Measurements from ENCODE around the gene GUCD1. TPM values are rescaled to one million over a fixed set of nuclear protein-coding genes. Genes with fewer than 3 reads are reported as not detected.

Gene GUCD1
- total and polyA plus RNA-seq, 8 donors = 81.7 to 188 (median 89.9) TPM

DNA sequence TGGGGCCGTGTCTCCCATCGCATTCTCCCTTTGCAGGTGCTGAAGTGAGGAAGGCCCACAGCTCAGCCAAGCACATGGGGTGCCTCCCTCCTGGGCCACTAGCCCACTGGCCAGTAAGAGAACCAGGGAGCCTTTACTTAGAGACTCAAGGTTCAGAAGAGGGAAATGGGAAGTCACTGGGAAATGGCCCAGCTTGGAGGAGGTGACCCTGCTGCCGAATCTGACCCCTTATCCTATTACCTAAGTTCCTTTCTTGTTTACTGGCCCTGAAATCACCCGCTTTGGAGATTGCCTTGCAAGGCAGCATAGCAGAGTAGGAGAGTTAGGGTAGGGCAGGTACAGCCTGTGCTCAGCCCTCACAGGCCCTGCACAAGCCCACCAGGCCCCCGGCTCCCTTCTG, 35.4 kb downstream of the GUCD1 start:
- Histone ChIP-seq H3K4me3 (no peak overlapping the region), H3K36me3 (no peaks in the 10 kb centered on the region), H3K27ac (no peak overlapping the region), H3K9me3 (no peaks in the 10 kb centered on the region), H3K4me1 (peaks cover 0 to 57% of the 10 kb centered on the region in 2 donors), H3K27me3 (no peaks in the 10 kb centered on the region)
- TF ChIP-seq, protein P1, sequence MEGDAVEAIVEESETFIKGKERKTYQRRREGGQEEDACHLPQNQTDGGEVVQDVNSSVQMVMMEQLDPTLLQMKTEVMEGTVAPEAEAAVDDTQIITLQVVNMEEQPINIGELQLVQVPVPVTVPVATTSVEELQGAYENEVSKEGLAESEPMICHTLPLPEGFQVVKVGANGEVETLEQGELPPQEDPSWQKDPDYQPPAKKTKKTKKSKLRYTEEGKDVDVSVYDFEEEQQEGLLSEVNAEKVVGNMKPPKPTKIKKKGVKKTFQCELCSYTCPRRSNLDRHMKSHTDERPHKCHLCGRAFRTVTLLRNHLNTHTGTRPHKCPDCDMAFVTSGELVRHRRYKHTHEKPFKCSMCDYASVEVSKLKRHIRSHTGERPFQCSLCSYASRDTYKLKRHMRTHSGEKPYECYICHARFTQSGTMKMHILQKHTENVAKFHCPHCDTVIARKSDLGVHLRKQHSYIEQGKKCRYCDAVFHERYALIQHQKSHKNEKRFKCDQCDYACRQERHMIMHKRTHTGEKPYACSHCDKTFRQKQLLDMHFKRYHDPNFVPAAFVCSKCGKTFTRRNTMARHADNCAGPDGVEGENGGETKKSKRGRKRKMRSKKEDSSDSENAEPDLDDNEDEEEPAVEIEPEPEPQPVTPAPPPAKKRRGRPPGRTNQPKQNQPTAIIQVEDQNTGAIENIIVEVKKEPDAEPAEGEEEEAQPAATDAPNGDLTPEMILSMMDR (IDR thresholded peaks at IDR 0.05) = no peak
- ATAC-seq = no peak
- intact Hi-C loops (cut with DNase I) = no loop called here
- DNase-seq = no peak

DNA sequence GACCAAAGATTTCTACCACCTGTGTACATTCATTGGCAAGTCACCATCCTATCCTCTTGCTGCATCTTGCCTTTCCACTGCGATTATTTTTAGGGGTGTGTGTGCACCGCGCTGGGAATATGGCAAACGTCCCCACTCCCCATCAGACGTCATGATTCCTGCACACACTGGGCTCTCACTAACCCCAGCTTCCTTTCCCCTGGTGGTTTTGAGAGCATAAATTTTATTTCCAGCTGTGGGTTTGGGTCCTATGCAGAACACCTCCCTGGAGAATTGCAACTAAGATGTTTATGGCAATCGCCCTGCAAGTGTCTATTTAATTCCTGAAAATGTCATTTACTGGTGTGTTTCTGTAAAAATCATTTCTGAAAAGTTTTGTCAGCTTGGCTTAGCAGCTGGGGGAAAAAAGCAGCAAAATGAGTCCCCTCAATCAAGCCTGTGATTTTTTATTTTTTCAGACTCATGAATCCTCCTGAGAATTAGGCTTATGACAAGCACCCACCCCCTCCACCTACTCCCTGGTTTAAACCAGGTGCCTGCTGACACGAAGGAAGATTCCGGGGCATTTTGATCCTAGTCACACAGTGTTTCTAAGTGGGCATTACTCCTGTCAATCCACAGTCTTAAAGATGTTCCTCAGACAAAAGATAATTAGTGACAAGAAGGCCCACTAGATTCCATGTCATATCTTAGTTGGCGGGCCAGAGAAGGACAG, 36.0 kb downstream of the GUCD1 start:
- ATAC-seq (no peak), DNase-seq (no peak)
- intact Hi-C loops (cut with DNase I) = no loop called here
- H3K27ac ChIP-seq = no peak overlapping the region
- H3K27me3 ChIP-seq = no peaks in the 10 kb centered on the region
- TF ChIP-seq, protein P1 (IDR thresholded peaks at IDR 0.05) = no peak
- no peaks in the 10 kb centered on the region for H3K9me3 ChIP-seq
- H3K36me3 ChIP-seq = no peaks in the 10 kb centered on the region
- peaks cover 0 to 57% of the 10 kb centered on the region in 2 donors for H3K4me1 ChIP-seq
- H3K4me3 ChIP-seq = no peak overlapping the region

DNA sequence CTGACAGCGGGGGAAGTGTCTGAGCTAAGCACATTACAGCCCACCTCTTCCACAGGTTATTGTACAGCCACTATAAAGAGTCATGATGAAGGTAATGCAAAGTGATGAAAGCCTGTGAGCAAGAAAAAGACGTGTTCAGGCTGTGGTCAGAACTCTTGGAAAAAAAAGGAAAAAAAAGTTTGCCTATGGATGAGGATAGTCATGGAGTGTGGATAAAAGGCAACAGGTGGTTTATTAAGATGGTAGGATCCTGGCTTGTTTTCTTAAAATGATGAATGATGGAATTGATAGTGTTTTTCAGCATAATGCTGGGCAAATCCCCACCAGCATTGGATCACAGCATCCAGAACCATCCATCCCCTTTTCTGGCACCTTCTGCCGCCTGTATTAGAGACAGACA, 36.7 kb downstream of the GUCD1 start:
- TF ChIP-seq, protein P1 (IDR thresholded peaks at IDR 0.05) = no peak
- no peak for DNase-seq
- H3K9me3 ChIP-seq = no peaks in the 10 kb centered on the region
- H3K4me1 ChIP-seq = peaks cover 0 to 58% of the 10 kb centered on the region in 2 donors
- intact Hi-C loops (cut with DNase I) = no loop called here
- H3K27me3 ChIP-seq = no peaks in the 10 kb centered on the region
- no peaks in the 10 kb centered on the region for H3K36me3 ChIP-seq
- ATAC-seq = no peak
- no peak overlapping the region for H3K27ac ChIP-seq
- no peak overlapping the region for H3K4me3 ChIP-seq

DNA sequence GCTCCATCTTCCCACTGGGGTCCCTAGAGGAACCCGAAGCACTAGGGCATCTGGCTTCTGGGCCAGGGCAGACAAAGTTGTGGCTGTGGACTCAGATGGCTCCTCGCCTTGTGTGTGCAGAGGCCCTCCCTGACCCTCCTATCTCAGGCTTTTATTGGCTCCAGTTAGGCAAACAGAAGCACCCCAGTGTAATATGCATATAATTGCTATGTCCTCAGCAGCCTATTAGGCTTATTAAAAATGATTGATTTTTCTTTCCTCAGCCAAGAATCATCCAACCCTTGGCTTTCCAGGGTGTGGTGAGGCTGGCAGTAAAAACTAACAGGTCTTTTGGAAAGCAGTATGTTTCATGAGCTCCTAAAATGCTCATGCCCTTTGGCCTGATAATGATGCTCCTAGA, 37.5 kb downstream of the GUCD1 start:
- intact Hi-C loops (cut with DNase I) = no loop called here
- no peak overlapping the region for H3K27ac ChIP-seq
- TF ChIP-seq, protein P1 (IDR thresholded peaks at IDR 0.05) = no peak
- H3K27me3 ChIP-seq = no peaks in the 10 kb centered on the region
- DNase-seq (no peak), ATAC-seq (no peak)
- H3K4me3 ChIP-seq = no peak overlapping the region
- no peaks in the 10 kb centered on the region for H3K9me3 ChIP-seq
- no peaks in the 10 kb centered on the region for H3K36me3 ChIP-seq
- peaks cover 0 to 66% of the 10 kb centered on the region in 2 donors for H3K4me1 ChIP-seq

DNA sequence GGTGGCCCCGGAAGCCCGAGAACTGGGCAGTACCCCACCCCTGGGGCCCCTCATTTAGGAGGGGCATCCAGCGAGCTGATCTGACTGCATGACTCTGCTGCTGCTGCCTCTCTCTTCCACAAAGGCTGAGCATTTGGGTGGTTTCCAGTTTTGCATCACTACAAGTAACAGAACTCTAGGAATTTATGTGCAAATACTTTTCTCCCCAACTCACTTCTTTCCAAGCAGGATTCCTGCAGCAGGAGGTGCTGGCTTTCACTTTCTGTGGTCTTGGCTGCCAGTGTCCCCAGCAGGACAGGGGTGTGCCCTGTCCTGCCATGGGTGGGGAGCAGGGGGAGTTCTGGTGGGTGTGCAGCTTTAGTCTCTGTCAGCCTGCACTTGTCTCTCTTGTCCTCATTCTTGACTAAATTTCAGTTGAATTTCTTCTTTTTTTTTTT, 38.6 kb downstream of the GUCD1 start:
- Histone ChIP-seq H3K9me3 (no peaks in the 10 kb centered on the region), H3K27ac (peak overlapping the region in 1 of 2 donors; percentile 77), H3K27me3 (no peaks in the 10 kb centered on the region), H3K36me3 (no peaks in the 10 kb centered on the region), H3K4me1 (peaks cover 7 to 67% of the 10 kb centered on the region in 2 donors), H3K4me3 (peak overlapping the region in 1 of 2 donors; percentile 3)
- DNase-seq (peak in 2 of 4 donors; percentile 61 to 79), ATAC-seq (peak; percentile 66)
- TF ChIP-seq, protein P1 (IDR thresholded peaks at IDR 0.05) = no peak
- intact Hi-C loops (cut with DNase I) = no loop called here
